GM23338 (cell line): ENCODE results near the gene ARMC5. TPM values are rescaled to one million over a fixed set of nuclear protein-coding genes. Genes with fewer than 3 reads are reported as not detected.

Source experiments
- ATAC-seq: fragments of 200-7000 bp; cut with Tn5 transposase; 3 replicates; pipeline ENCODE4 v1.9.1; 2020
- DNase-seq: peaks from one replicate; pipeline ENCODE4 v3.0.0-alpha.2; 2015; ENCODE audit warnings: low spot score
- H2AFZ ChIP-seq: fragments of 200-600 bp; sonication (generic); 2 replicates; pipeline ENCODE4 v1.8.0; 2016; ENCODE audit warnings: antibody characterized with exemption, mild to moderate bottlenecking, moderate library complexity
- H3F3A ChIP-seq: fragments of 200-600 bp; sonication (generic); replicated peaks from 2 replicates; pipeline ENCODE4 v1.8.0; 2017; ENCODE audit warnings: antibody characterized with exemption, mixed run types, low read depth
- H3K27ac ChIP-seq: fragments of 200-600 bp; sonication (generic); 2 replicates; pipeline ENCODE4 v1.6.1; 2016; ENCODE audit warnings: low read depth
- H3K27me3 ChIP-seq: fragments of 200-600 bp; sonication (generic); 2 replicates; pipeline ENCODE4 v1.8.0; 2016; ENCODE audit warnings: mild to moderate bottlenecking, mixed run types, moderate library complexity; ENCODE audit not compliant: insufficient read depth
- H3K36me3 ChIP-seq: fragments of 200-600 bp; sonication (generic); 2 replicates; pipeline ENCODE4 v1.8.0; 2016; ENCODE audit warnings: mild to moderate bottlenecking; ENCODE audit not compliant: insufficient read depth
- H3K4me1 ChIP-seq: fragments of 200-600 bp; sonication (generic); 2 replicates; pipeline ENCODE4 v1.8.0; 2016; ENCODE audit warnings: mild to moderate bottlenecking, moderate library complexity; ENCODE audit not compliant: insufficient read depth
- H3K4me2 ChIP-seq: fragments of 200-600 bp; sonication (generic); 2 replicates; pipeline ENCODE4 v1.7.1; 2017; ENCODE audit warnings: mixed run types
- H3K4me3 ChIP-seq: fragments of 200-600 bp; sonication (generic); 2 replicates; pipeline ENCODE4 v1.6.1; 2016; ENCODE audit warnings: mixed run types
- H3K79me2 ChIP-seq: fragments of 200-600 bp; sonication (generic); replicated peaks from 2 replicates; pipeline ENCODE4 v1.8.0; 2017; ENCODE audit warnings: mild to moderate bottlenecking; ENCODE audit not compliant: insufficient read depth
- H3K9me2 ChIP-seq: fragments of 200-600 bp; sonication (generic); 2 replicates; pipeline ENCODE4 v1.8.0; 2017; ENCODE audit not compliant: insufficient read depth
- H4K20me1 ChIP-seq: fragments of 200-600 bp; sonication (generic); replicated peaks from 2 replicates; pipeline ENCODE4 v1.8.0; 2017; ENCODE audit warnings: mild to moderate bottlenecking; ENCODE audit not compliant: insufficient read depth
- H3K27ac Mint-ChIP-seq: 2 replicates; pipeline ENCODE4 v1.8.0; 2020; ENCODE audit warnings: inconsistent platforms, mild to moderate bottlenecking, moderate library complexity, mixed read lengths
- H3K27me3 Mint-ChIP-seq: 3 replicates; pipeline ENCODE4 v1.8.0; 2022; ENCODE audit warnings: low read depth, mild to moderate bottlenecking, moderate library complexity, mixed read lengths, inconsistent platforms; ENCODE audit not compliant: insufficient read depth, poor library complexity
- H3K36me3 Mint-ChIP-seq: 3 replicates; pipeline ENCODE4 v1.8.0; 2021; ENCODE audit warnings: low read depth, mild to moderate bottlenecking, inconsistent platforms, moderate library complexity, mixed read lengths
- H3K4me1 Mint-ChIP-seq: 3 replicates; pipeline ENCODE4 v1.8.0; 2020; ENCODE audit warnings: mild to moderate bottlenecking, inconsistent platforms, mixed read lengths
- H3K4me3 Mint-ChIP-seq: 3 replicates; pipeline ENCODE4 v1.8.0; 2021; ENCODE audit warnings: moderate library complexity, mild to moderate bottlenecking, inconsistent platforms, mixed read lengths
- H3K9me3 Mint-ChIP-seq: 3 replicates; pipeline ENCODE4 v1.8.0; 2020; ENCODE audit warnings: moderate library complexity, mild to moderate bottlenecking, inconsistent platforms, mixed read lengths
- CREB1 ChIP-seq: fragments of 250-450 bp; sonication (Bioruptor Pico); IDR thresholded peaks from 2 replicates; pipeline ENCODE4 v1.5.0; 2020; ENCODE audit warnings: low read depth, mild to moderate bottlenecking, moderate library complexity
- CTCF ChIP-seq, 2 experiments: fragments of 200-600 bp in 1 of 2; sonication (generic) in 1 of 2; conservative IDR thresholded peaks; 2 replicates each; pipeline versions ENCODE4 v1.5.1 to v1.6.1; 2016 to 2017; ENCODE audit warnings: antibody characterized with exemption in 2 of 2, low read depth in 2 of 2, mild to moderate bottlenecking in 2 of 2, moderate library complexity in 1 of 2
- ETS1 ChIP-seq: IDR thresholded peaks from 2 replicates; pipeline ENCODE4 v1.6.1; 2016; ENCODE audit warnings: antibody characterized with exemption
- EZH2 ChIP-seq: fragments of 200-600 bp; sonication (generic); IDR thresholded peaks from one replicate; pipeline ENCODE4 v1.8.0; 2017; ENCODE audit warnings: antibody characterized with exemption, mild to moderate bottlenecking, low read depth; ENCODE audit not compliant: unreplicated experiment
- JUNB ChIP-seq: IDR thresholded peaks from one replicate; pipeline ENCODE4 v1.6.1; 2016; ENCODE audit warnings: antibody characterized with exemption; ENCODE audit not compliant: unreplicated experiment
- NANOG ChIP-seq: IDR thresholded peaks from 2 replicates; pipeline ENCODE4 v1.6.1; 2016; ENCODE audit warnings: antibody characterized with exemption, borderline replicate concordance
- STAT1 ChIP-seq: IDR thresholded peaks from one replicate; pipeline ENCODE4 v1.6.1; 2016; ENCODE audit warnings: antibody characterized with exemption; ENCODE audit not compliant: unreplicated experiment
- ZNF114 ChIP-seq: fragments of 250-450 bp; sonication (Bioruptor Pico); IDR thresholded peaks from 2 replicates; pipeline ENCODE4 v1.5.0; 2020; ENCODE audit warnings: mild to moderate bottlenecking, moderate library complexity
- ZNF331 ChIP-seq: fragments of 250-450 bp; sonication (Bioruptor Pico); IDR thresholded peaks from 2 replicates; pipeline ENCODE4 v1.5.0; 2020; ENCODE audit warnings: low read depth, mild to moderate bottlenecking, moderate library complexity
- ZNF462 ChIP-seq: fragments of 250-450 bp; sonication (Bioruptor Pico); IDR thresholded peaks from 2 replicates; pipeline ENCODE4 v1.5.0; 2020; ENCODE audit warnings: mild to moderate bottlenecking, moderate library complexity
- polyA plus RNA-seq: library from polyadenylated mRNA; unstranded; fragments of >200 nt; fragmentation: Nextera tagmentation; extraction: Ambion mirVana; gene quantifications from 2 replicates; pipeline ENCODE4 v1.2.1, GENCODE V29; 2016
- total RNA-seq: library from RNA; depleted of rRNA; stranded (reverse); fragments of >200 nt; shearing (Covaris generic); gene quantifications from 2 replicates; pipeline ENCODE4 v1.2.3, GENCODE V29; 2014

The ARMC5 gene
- total and polyA plus RNA-seq, 2 experiments from 2014 or later = 5.9 to 11.3 TPM

GRCh38 chr16:31470615-31471014, 11.3 kb downstream of the ARMC5 start:
- peaks cover 17% of the 10 kb centered on the region for H3K36me3 Mint-ChIP-seq
- Histone ChIP-seq H3K79me2 (no peaks in the 10 kb centered on the region), H2AFZ (no peak overlapping the region), H3K27ac (no peak overlapping the region), H3K4me2 (no peak overlapping the region), H3K4me1 (peaks cover 7% of the 10 kb centered on the region; the same call in 1 of the 2 replicates), H3K9me2 (no peaks in the 10 kb centered on the region), H3F3A (no peaks in the 10 kb centered on the region), H3K27me3 (peaks cover 49% of the 10 kb centered on the region), H3K4me3 (no peak overlapping the region), H3K36me3 (no peaks in the 10 kb centered on the region; the same call in 1 of the 2 replicates), H4K20me1 (no peaks in the 10 kb centered on the region; the same call in 1 of the 2 replicates)
- H3K9me3 Mint-ChIP-seq = peaks cover 6% of the 10 kb centered on the region
- ATAC-seq (no peak), DNase-seq (no peak)
- H3K4me3 Mint-ChIP-seq = no peak overlapping the region
- peaks cover 8% of the 10 kb centered on the region; the same call in 2 of the 3 replicates for H3K4me1 Mint-ChIP-seq
- H3K27me3 Mint-ChIP-seq = peaks cover 41% of the 10 kb centered on the region
- TF ChIP-seq JUNB (no peak), NANOG (no peak), ZNF114 (CRISPR knock-in tag) (no peak), ZNF331 (CRISPR knock-in tag) (no peak), CREB1 (CRISPR knock-in tag) (no peak), EZH2 (no peak)
- H3K27ac Mint-ChIP-seq = no peak overlapping the region

- H3K4me1 ChIP-seq = peaks cover 7% of the 10 kb centered on the region; the same call in 1 of the 2 replicates
- H3K27me3 ChIP-seq = peaks cover 56% of the 10 kb centered on the region
- DNase-seq (peak; percentile 48), ATAC-seq (no peak)
- H3K79me2 ChIP-seq = no peaks in the 10 kb centered on the region
- no peak overlapping the region for H3K27ac ChIP-seq
- Mint-ChIP-seq H3K27ac (no peak overlapping the region), H3K4me1 (peaks cover 9% of the 10 kb centered on the region; the same call in 2 of the 3 replicates), H3K4me3 (peak overlapping the region; percentile 64), H3K9me3 (peaks cover 6% of the 10 kb centered on the region), H3K36me3 (peaks cover 16% of the 10 kb centered on the region), H3K27me3 (peaks cover 48% of the 10 kb centered on the region)
- H3F3A ChIP-seq = no peaks in the 10 kb centered on the region
- no peaks in the 10 kb centered on the region for H3K36me3 ChIP-seq
- peak overlapping the region; percentile 90 for H3K4me3 ChIP-seq
- no peaks in the 10 kb centered on the region for H3K9me2 ChIP-seq
- no peaks in the 10 kb centered on the region; the same call in 1 of the 2 replicates for H4K20me1 ChIP-seq
- H3K4me2 ChIP-seq = peak overlapping the region; percentile 87
- peak overlapping the region; percentile 78 for H2AFZ ChIP-seq
- no peak for TF ChIP-seq STAT1
- TF ChIP-seq CTCF (conservative IDR thresholded peaks at IDR 0.05; ENCODE audit: low read depth in 2 of 2) = no peak
- no peak for TF ChIP-seq ZNF462 (CRISPR knock-in tag)
- no peak for TF ChIP-seq ETS1
- TF ChIP-seq CREB1 (CRISPR knock-in tag) = no peak
- TF ChIP-seq EZH2 = no peak
Measured at GRCh38 chr16:31471241-31471874, 12.1 kb downstream of the ARMC5 start.
